ENCODE measurements around the gene ZDHHC13. TPM values are rescaled to one million over a fixed set of nuclear protein-coding genes. Genes with fewer than 3 reads are reported as not detected.

ZDHHC13 gene
- polyA plus RNA-seq, 1 donor (not counting 4 experiments of a cell fraction or from before 2014, with no cell fraction given) = 24.1 TPM

GRCh38 chr11:19077965-19078364 lies 39.0 kb upstream of the ZDHHC13 start:
- DNase-seq (ENCODE audit: low read depth, low spot score) = no peak
- no peaks in the 10 kb centered on the region for H3K9me3 ChIP-seq (ENCODE audit: control insufficient read depth, low read depth, low read length)
- H3K4me3 ChIP-seq (ENCODE audit: control insufficient read depth in 2 of 3, extremely low read depth in 1 of 3, insufficient read depth in 2 of 3, low read depth in 1 of 3, low read length in 3 of 3) = no peak overlapping the region
- no peak overlapping the region for H2AFZ ChIP-seq (ENCODE audit: control insufficient read depth, low read length)
- no peak overlapping the region for H3K27ac ChIP-seq (ENCODE audit: control insufficient read depth, insufficient read depth, low read length)
- TF ChIP-seq CTCF (optimal IDR thresholded peaks at IDR 0.05 in 1 of 3, IDR thresholded peaks at IDR 0.05 in 1 of 3, conservative IDR thresholded peaks at IDR 0.05 in 1 of 3; ENCODE audit: extremely low read depth in 1 of 3, insufficient read depth in 2 of 3, low read length in 3 of 3) = no peak
- TF ChIP-seq EZH2 (IDR thresholded peaks at IDR 0.05; ENCODE audit: low read length) = no peak
- H3K36me3 ChIP-seq (ENCODE audit: control insufficient read depth in 2 of 2, extremely low read depth in 1 of 2, insufficient read depth in 2 of 2, low read length in 2 of 2) = no peaks in the 10 kb centered on the region
- no peaks in the 10 kb centered on the region for H4K20me1 ChIP-seq (ENCODE audit: control insufficient read depth, extremely low read depth, insufficient read depth, low read length)
- FAIRE-seq = no peak
- dilution Hi-C loops (cut with MboI; ENCODE audit: extremely low pct_ligation_motif_present, low sequenced_read_pairs) = no loop called here
- peaks cover 24% of the 10 kb centered on the region for H3K4me1 ChIP-seq (ENCODE audit: control insufficient read depth, extremely low read depth, insufficient read depth, low read length)
- H3K9me1 ChIP-seq (ENCODE audit: control insufficient read depth, extremely low read depth, insufficient read depth, low read length) = no peaks in the 10 kb centered on the region
- H3K4me2 ChIP-seq (ENCODE audit: control insufficient read depth, extremely low read depth, insufficient read depth, low read depth, low read length) = no peak overlapping the region
- H3K9ac ChIP-seq (ENCODE audit: control insufficient read depth, extremely low read depth, insufficient read depth, low read length) = no peak overlapping the region
- no peaks in the 10 kb centered on the region for H3K27me3 ChIP-seq (ENCODE audit: control insufficient read depth, extremely low read depth, insufficient read depth, low read length)
- H3K79me2 ChIP-seq (ENCODE audit: control insufficient read depth, insufficient read depth, low read length) = no peaks in the 10 kb centered on the region

DNA sequence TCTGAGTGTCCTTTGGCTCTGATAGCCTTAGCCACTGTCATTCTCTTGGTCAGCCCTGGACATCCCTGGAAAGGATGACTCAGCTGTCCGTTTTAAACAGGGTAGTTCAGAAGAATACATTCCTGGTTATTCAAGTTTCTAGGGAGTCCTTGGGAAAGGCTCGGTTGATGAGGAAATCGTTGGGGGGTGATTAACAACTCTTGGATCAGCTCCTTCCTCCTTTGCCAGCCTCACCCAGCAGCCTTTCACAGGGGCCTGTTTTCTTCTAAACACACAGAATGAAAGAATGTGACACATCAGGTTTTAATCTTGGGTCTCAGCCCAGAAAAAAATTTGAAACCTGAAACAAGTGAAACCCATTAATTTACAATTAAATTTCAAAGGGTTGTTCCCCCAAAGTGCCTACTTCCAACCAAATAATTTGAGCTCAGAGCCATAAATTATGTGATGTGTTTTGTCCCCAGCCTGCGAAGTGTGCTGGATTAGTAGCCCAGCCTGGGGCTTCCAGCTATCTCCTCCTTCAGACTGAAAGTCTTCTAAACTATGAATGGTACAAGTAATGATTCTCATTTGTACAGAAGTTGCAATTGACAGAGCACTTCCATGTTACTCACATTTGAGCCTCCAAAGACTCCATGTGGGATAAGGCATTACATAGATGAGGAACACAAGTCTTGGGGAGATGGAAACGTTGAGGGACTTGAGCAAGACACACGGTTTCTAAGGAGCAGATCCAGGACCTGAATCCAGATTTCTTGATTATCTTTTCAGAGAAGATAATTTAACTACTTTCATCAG lies 37.1 kb upstream of the ZDHHC13 start:
- H4K20me1 ChIP-seq (ENCODE audit: control insufficient read depth, extremely low read depth, insufficient read depth, low read length) = no peaks in the 10 kb centered on the region
- H3K79me2 ChIP-seq (ENCODE audit: control insufficient read depth, insufficient read depth, low read length) = no peaks in the 10 kb centered on the region
- H3K4me3 ChIP-seq (ENCODE audit: control insufficient read depth in 2 of 3, extremely low read depth in 1 of 3, insufficient read depth in 2 of 3, low read depth in 1 of 3, low read length in 3 of 3) = no peak overlapping the region
- H3K36me3 ChIP-seq (ENCODE audit: control insufficient read depth in 2 of 2, extremely low read depth in 1 of 2, insufficient read depth in 2 of 2, low read length in 2 of 2) = no peaks in the 10 kb centered on the region
- peak overlapping the region; percentile 80 for H3K27ac ChIP-seq (ENCODE audit: control insufficient read depth, insufficient read depth, low read length)
- H3K9me1 ChIP-seq (ENCODE audit: control insufficient read depth, extremely low read depth, insufficient read depth, low read length) = no peaks in the 10 kb centered on the region
- DNase-seq (ENCODE audit: low read depth, low spot score) (peak; percentile 41), FAIRE-seq (peak; percentile 89)
- TF ChIP-seq EZH2 (IDR thresholded peaks at IDR 0.05; ENCODE audit: low read length) (no peak), CTCF (optimal IDR thresholded peaks at IDR 0.05 in 1 of 3, IDR thresholded peaks at IDR 0.05 in 1 of 3, conservative IDR thresholded peaks at IDR 0.05 in 1 of 3; ENCODE audit: extremely low read depth in 1 of 3, insufficient read depth in 2 of 3, low read length in 3 of 3) (no peak)
- H3K4me2 ChIP-seq (ENCODE audit: control insufficient read depth, extremely low read depth, insufficient read depth, low read depth, low read length) = peak overlapping the region; percentile 70
- H3K4me1 ChIP-seq (ENCODE audit: control insufficient read depth, extremely low read depth, insufficient read depth, low read length) = peaks cover 24% of the 10 kb centered on the region
- peak overlapping the region; percentile 42 for H3K9ac ChIP-seq (ENCODE audit: control insufficient read depth, extremely low read depth, insufficient read depth, low read length)
- H3K27me3 ChIP-seq (ENCODE audit: control insufficient read depth, extremely low read depth, insufficient read depth, low read length) = no peaks in the 10 kb centered on the region
- peak overlapping the region; percentile 14 for H2AFZ ChIP-seq (ENCODE audit: control insufficient read depth, low read length)
- H3K9me3 ChIP-seq (ENCODE audit: control insufficient read depth, low read depth, low read length) = no peaks in the 10 kb centered on the region
- dilution Hi-C loops (cut with MboI; ENCODE audit: extremely low pct_ligation_motif_present, low sequenced_read_pairs) = no loop called here
